Measurements from ENCODE around the gene FBXO38.

FBXO38 gene, protein sequence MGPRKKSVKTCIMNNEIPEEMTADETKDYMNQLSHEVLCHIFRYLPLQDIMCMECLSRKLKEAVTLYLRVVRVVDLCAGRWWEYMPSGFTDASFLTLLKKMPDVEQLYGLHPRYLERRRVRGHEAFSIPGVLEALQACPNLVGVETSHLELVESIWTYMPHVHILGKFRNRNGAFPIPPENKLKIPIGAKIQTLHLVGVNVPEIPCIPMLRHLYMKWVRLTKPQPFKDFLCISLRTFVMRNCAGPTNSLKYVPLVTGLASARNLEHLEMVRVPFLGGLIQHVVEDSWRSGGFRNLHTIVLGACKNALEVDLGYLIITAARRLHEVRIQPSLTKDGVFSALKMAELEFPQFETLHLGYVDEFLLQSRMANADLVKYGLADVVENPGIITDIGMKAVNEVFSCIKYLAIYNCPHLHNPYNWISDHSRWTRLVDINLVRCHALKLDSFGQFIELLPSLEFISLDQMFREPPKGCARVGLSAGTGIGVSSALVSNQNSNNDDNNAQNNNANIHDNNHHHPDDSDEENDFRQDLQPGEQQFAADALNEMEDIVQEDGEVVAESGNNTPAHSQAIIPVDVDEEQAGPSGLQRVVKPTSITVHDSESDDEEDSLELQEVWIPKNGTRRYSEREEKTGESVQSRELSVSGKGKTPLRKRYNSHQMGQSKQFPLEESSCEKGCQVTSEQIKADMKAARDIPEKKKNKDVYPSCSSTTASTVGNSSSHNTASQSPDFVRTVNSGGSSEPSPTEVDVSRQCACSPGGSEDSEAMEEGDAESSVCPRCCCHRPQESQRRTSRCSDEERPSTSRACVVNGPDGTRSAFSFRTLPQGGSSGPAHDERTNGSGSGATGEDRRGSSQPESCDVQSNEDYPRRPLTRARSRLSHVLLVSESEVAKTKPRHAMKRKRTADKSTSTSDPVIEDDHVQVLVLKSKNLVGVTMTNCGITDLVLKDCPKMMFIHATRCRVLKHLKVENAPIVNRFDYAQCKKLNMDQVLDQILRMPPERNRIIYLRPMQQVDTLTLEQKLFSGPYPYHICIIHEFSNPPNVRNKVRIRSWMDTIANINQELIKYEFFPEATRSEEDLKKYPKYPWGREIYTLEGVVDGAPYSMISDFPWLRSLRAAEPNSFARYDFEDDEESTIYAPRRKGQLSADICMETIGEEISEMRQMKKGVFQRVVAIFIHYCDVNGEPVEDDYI
- total RNA-seq, result 40.0 to 82.7 (median 76.5) reads per million in 4 donors

GRCh38 chr5:148383564-148384379 lies at the start of gene FBXO38:
FBXO38 (plus strand) TSS chr5:148383958; CDS start chr5:148394777, 10,819 bp downstream.
- peak; percentile 93 to 97 (median 95) for DNase-seq

GRCh38 chr5:148335259-148335658 lies 48.5 kb upstream of the FBXO38 start, which contains the start of gene SPINK9:
SPINK9 (plus strand) TSS chr5:148335559; CDS start chr5:148335614, 55 bp downstream.
- no peak for DNase-seq

DNA sequence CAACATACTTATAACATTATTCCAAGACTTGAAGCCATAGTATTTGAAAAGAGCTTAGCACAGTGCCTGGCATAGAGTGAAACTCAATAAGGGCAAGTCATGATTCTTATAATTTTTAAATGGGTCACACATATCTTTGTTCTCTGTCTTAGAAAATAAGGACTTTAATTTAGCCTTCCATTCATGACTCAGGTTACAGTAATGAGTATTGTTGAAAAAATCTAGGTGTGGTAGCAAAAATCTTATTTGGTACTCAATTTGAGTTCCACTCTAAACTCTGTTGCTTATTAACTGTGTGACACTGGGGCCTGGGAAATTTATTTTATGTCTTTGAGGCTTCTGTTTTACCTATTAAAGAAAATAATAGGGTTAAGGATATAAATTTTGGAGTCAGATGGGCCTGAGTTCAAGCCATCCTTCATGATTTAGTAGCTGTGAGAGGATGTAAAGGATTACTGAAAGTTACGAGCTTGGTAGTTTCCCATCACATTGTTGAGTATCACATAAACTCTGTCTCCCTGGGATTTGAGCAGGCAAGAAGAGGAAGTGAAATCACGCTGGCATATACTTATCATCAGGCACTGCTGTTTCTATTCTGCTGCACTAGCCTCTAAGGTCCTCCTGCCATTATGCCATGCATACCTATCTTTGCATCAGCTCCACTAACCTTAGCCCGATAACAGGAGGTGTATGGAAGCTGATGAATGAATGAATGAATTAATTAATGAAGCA lies 46.9 kb upstream of the FBXO38 start:
- no peak for DNase-seq

DNA sequence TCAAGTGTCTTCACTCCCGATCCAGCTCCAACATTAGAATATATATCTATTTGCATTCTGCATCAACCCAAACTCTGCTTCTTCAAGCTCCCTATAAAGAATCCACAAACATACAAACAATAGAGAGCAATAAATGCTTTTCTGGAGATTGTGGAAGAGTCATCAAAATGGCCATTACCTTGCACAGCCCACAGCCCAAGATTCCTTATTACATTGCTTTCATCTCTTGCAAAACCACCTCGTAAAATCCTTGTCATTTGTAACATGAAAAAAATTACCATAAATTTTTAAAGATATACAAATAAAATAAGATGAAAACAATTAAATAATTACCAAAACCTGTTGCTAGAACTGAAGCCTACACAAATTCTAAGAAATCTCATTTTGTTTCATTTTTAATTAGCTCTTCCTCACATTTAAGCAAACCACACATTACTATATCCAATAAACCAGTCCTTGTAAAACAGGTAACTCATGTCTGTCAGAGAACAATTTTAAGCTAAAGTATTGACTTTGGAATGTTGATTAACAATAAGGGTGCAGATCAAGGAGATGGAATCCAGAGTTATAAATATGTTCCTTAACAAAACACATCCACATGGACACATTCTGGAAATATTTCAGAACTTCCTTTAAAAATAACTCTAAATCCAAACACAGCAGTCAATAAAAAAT lies 41.2 kb upstream of the FBXO38 start:
- DNase-seq, result no peak

DNA sequence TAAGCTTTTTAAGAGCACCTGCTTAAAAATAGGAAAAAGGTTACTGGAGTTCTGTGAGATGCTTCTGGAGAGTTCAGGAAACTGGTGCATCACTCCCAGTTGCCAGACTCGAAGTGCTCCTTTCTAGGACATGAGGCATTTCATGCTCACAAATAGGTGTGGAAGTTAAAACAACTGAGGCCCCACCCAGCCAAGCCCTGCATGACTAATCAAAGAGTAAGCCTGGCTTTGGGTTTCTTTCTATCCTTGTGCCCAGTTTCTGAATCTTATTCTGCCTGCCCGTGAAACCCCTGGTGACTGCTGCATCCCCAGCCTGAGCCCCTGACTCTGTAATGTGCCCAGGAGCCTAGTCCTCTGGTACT lies 40.7 kb upstream of the FBXO38 start:
- no peak for DNase-seq

GRCh38 chr5:148343603-148344487 lies 39.9 kb upstream of the FBXO38 start:
- no peak for DNase-seq

DNA sequence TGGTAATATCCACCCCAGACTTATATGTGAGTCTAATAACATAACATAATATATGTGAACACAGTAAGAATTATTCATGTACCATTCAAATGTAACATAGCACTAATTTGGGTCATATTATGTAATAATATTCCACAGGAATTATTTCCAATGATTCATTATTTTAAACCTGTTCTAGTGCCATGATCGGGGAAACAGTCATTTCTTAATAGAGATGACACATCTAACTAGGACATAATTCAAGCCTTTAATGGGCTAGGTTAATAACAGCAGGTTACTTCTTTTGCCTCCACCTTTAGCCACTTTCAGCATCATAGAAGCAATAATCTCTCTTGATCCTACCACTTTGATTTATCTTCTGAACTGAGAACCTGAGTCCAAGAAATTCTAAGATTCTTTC lies 36.1 kb upstream of the FBXO38 start:
- DNase-seq, result no peak

DNA sequence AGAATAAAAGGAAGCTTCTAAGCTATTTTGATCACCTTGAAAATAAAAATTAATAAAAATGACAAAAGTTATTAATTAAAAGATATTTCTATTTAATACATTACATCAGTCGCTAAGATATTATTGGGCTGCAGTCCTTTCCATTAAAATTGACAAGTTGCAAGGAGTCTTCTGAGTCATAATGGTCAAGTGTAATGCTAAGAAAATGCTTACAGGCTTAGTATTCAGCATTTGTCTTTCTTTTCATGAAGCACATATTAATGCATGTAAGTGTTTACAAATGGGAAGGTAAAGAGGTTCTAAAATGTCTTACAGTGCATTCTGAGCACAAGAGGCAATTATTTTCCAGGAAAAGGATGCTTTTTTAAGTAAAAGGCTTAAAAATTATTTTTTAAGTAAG lies 31.1 kb upstream of the FBXO38 start:
- DNase-seq, result no peak

DNA sequence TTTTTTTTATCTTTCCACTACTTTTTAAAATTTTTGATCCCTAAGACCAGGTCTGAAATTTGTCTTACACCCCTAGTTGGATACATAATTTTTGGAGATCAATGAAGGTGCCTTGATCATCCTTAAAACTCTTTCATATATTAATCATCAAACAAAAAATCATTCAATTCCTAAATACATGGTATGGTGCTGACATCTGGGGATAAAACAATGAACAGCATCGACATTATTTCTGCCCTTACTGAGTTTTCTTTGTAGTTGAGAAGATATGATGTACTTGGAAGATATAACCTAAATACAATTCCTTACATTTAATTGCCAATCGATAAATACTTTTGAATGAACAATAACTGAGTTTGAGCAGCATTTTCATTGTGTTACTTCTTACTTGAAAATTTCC lies 30.1 kb upstream of the FBXO38 start:
- DNase-seq, result no peak

GRCh38 chr5:148364343-148364742 lies 19.4 kb upstream of the FBXO38 start:
- DNase-seq, result no peak

DNA sequence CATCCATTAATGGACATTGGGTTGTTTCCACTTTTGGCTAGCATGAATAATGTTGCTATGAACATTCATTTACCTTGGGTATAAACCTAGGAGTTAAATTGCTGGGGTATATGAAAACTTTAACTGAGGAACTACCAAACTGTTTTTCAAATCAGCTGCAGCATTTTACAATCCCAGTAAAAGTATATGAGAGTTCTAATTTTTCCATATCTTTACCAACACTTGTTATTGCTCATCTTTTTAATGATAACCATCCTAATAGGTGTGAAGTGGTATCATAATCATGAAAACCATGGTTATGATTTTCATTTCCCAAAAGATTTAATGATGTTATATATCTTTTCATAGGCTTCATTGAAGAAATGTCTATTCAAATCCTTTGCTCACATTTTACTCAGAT lies 15.5 kb upstream of the FBXO38 start:
- DNase-seq, result no peak

- DNase-seq, result no peak
These were observed 11.5 kb upstream of the FBXO38 start for GRCh38 chr5:148372166-148372725.

GRCh38 chr5:148372893-148373292 lies 10.9 kb upstream of the FBXO38 start:
- DNase-seq, result no peak

DNA sequence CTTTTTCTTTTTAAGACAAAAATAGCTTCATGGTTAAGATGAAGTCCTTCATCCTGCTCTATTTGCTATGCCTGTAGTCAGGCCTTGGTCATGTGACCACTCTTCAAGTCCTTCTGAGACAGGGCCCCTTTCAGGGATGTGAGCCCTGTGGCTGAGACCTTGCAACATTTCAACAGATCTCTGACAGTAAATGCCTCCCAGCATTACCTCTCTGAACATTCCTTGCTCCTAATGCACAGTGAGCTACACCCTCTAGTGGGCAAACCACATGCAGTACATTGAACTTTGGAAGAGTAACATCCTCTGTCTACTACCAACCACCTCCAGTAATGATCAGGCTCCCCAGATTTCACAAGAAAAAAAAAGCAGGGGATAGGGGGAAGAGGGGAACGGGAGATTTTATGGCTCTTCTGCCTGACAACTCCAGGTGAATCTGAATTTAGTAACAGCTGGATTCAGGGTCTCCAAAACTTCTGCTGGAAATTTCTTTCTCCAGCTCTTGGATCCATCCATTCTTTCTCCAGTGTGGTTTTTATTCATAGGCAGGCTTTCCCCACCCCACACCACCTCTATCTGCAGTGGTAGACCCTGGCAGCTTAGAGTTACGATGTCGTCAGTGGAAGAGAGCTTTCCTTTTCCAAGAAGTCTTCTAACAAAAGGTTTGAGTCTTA lies 8.9 kb upstream of the FBXO38 start:
- DNase-seq, result peak in 3 of 5 donors; percentile 3 to 15 (median 9)

GRCh38 chr5:148376198-148376597 lies 7.6 kb upstream of the FBXO38 start:
- no peak for DNase-seq

GRCh38 chr5:148378670-148379069 lies 5.1 kb upstream of the FBXO38 start:
- no peak for DNase-seq

DNA sequence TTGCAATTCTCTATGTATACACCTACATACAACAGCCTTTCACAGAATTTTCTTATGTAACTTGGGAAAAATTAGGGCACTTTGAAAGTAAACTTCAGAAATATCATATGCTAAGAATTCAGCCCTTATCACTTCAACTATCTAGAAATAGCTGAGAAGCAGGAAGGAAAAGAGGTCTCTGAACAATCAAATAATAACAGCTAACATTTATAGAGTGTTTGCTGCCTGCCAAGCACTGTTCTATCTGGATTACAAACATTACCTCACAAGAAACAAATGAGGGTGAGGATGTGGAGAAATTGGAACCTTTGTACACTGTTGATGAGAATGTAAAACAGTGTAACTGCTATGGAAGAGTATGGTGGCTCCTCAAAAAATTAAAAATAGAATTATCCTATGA lies 4.4 kb upstream of the FBXO38 start:
- no peak for DNase-seq

DNA sequence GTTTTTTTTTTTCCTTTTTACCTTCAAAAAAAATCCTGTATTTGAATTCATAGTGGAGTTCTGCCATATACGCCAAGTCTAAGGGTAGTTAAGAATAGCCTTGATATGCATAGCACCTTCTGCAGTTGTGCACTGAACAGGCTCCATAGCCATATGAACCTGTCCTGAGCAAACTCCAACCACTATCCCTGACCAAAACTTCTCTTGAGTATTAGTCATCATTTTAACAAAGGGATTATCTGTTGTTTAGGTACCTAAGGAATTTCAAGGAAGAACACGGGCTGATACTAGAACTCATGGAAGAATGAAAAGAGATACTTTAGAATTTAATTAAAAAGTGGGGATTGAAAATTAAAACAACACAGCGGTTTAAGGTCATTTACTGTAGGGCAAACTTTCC lies 1.9 kb upstream of the FBXO38 start:
- no peak for DNase-seq

- no peak for DNase-seq
These were observed 797 bp upstream of the FBXO38 start for GRCh38 chr5:148382961-148383360.
